ENCODE data around the gene NOL4L. TPM values are rescaled to one million over a fixed set of nuclear protein-coding genes. Genes with fewer than 3 reads are reported as not detected.

Gene NOL4L
- 10 to 100 TPM; 18.0 to 59.7 TPM for total RNA-seq

- H3K9me3 ChIP-seq: no peaks in the 10 kb centered on the region
- intact Hi-C loops (cut with DNase I): no loop called here
- H3K4me1 ChIP-seq (replicated peaks): no peaks in the 10 kb centered on the region
- no peaks in the 10 kb centered on the region for H3K36me3 ChIP-seq
- H3K27ac ChIP-seq: peak within 1 kb of the TSS; percentile 9 to 66
- H3K4me3 ChIP-seq: peak within 1 kb of the TSS; percentile 54 to 63
- WGBS: 0% methylated on average over 27 of the region's 80 CpGs
- no peaks in the 10 kb centered on the region for H3K27me3 ChIP-seq (replicated peaks; ENCODE audit: insufficient read depth)
- DNase-seq (ENCODE audit: low spot score): no peak
- no peak for TF ChIP-seq POLR2A (IDR thresholded peaks at IDR 0.05)
- no peak for TF ChIP-seq POLR2AphosphoS5 (IDR thresholded peaks at IDR 0.05)
- no peak for TF ChIP-seq CTCF (IDR thresholded peaks at IDR 0.05)
Observed at GRCh38 chr20:32585011-32585585, at the start of gene NOL4L. TSS of gene NOL4L (minus strand) at chr20:32585333. CDS start at chr20:32584890, 443 bp downstream.

- no peaks in the 10 kb centered on the region for H3K4me1 ChIP-seq (replicated peaks)
- H3K27me3 ChIP-seq (replicated peaks; ENCODE audit: insufficient read depth): no peaks in the 10 kb centered on the region
- H3K36me3 ChIP-seq: no peaks in the 10 kb centered on the region
- intact Hi-C loops (cut with DNase I): no loop called here
- no peaks in the 10 kb centered on the region for H3K9me3 ChIP-seq
- no peak for DNase-seq (ENCODE audit: low spot score)
- H3K4me3 ChIP-seq: no peak overlapping the region
- TF ChIP-seq POLR2AphosphoS5 (IDR thresholded peaks at IDR 0.05) (no peak), CTCF (IDR thresholded peaks at IDR 0.05) (no peak), POLR2A (IDR thresholded peaks at IDR 0.05) (no peak)
- 62% methylated on average over 19 of the region's 19 CpGs for WGBS
- no peak overlapping the region for H3K27ac ChIP-seq
Observed at GRCh38 chr20:32634041-32634805, 49.1 kb upstream of the NOL4L start.

GRCh38 chr20:32632461-32633354, 47.6 kb upstream of the NOL4L start:
- WGBS: 86% methylated on average over 16 of the region's 16 CpGs
- H3K4me1 ChIP-seq (replicated peaks): no peaks in the 10 kb centered on the region
- H3K9me3 ChIP-seq: no peaks in the 10 kb centered on the region
- no peaks in the 10 kb centered on the region for H3K36me3 ChIP-seq
- no peak for DNase-seq (ENCODE audit: low spot score)
- no peak for TF ChIP-seq CTCF (IDR thresholded peaks at IDR 0.05)
- TF ChIP-seq POLR2A (IDR thresholded peaks at IDR 0.05): no peak
- no peak for TF ChIP-seq POLR2AphosphoS5 (IDR thresholded peaks at IDR 0.05)
- intact Hi-C loops (cut with DNase I): no loop called here
- H3K4me3 ChIP-seq: no peak overlapping the region
- H3K27ac ChIP-seq: no peak overlapping the region
- H3K27me3 ChIP-seq (replicated peaks; ENCODE audit: insufficient read depth): no peaks in the 10 kb centered on the region

GRCh38 chr20:32631933-32632460, 46.9 kb upstream of the NOL4L start:
- intact Hi-C loops (cut with DNase I): no loop called here
- no peak for TF ChIP-seq POLR2A (IDR thresholded peaks at IDR 0.05)
- TF ChIP-seq CTCF (IDR thresholded peaks at IDR 0.05): no peak
- no peak for TF ChIP-seq POLR2AphosphoS5 (IDR thresholded peaks at IDR 0.05)
- Histone ChIP-seq H3K36me3 (no peaks in the 10 kb centered on the region), H3K9me3 (no peaks in the 10 kb centered on the region), H3K27me3 (replicated peaks; ENCODE audit: insufficient read depth) (no peaks in the 10 kb centered on the region), H3K4me1 (replicated peaks) (no peaks in the 10 kb centered on the region), H3K27ac (no peak overlapping the region), H3K4me3 (no peak overlapping the region)
- no peak for DNase-seq (ENCODE audit: low spot score)
- WGBS: 75% methylated on average over 9 of the region's 9 CpGs
